Dedifferentiated amniotic fluid mesenchymal stem cell (primary cell): Measurements from ENCODE around the gene HYAL2.

ENCODE experiments used
- DNase-seq: peaks from one replicate; pipeline ENCODE4 v3.0.0-alpha.2; 2016; ENCODE audit errors: extremely low spot score

Gene HYAL2

GRCh38 chr3:50271314-50271936, 51.1 kb downstream of the HYAL2 start:
- no peak for DNase-seq

GRCh38 chr3:50270422-50271224, 51.9 kb downstream of the HYAL2 start:
- DNase-seq = no peak

DNA sequence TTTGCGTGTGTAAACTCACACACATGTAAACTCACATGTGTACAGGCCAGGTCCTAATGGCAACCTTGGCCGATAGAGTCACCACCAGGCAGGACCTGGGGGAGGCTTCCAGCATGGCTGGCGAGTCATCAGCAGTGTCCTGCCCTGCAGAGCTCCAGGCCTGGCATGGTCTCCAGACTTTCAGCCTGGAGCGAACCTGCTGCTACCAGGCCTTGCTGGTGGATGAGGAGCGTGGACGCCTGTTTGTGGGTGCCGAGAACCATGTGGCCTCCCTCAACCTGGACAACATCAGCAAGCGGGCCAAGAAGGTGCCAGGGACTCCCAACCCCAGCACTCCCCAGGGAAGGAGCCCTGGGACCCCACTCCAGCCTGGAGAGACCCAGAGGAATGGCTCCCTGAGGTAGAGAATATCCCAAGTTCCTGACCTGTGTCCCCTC, 52.5 kb downstream of the HYAL2 start:
- no peak for DNase-seq

DNA sequence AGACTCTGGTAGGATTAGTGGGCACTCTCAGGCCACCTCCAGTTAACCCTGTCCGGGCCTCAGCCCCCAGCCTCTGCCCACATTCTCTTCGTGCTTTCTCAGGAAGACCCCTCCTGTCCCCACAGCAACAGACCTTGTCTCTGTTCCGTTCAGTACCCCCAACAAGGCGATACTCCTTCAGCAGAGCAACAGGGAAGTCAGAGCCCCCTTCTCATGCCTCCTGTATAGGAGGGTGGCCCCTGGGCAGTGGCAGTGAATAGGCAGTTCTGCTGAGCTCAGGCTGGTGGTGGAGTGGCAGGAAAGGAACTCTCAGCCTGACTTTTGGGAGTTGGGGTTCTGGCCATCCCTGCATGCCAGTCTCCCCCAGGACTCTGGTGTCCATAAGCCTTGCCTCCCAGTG, 53.1 kb downstream of the HYAL2 start:
- no peak for DNase-seq

DNA sequence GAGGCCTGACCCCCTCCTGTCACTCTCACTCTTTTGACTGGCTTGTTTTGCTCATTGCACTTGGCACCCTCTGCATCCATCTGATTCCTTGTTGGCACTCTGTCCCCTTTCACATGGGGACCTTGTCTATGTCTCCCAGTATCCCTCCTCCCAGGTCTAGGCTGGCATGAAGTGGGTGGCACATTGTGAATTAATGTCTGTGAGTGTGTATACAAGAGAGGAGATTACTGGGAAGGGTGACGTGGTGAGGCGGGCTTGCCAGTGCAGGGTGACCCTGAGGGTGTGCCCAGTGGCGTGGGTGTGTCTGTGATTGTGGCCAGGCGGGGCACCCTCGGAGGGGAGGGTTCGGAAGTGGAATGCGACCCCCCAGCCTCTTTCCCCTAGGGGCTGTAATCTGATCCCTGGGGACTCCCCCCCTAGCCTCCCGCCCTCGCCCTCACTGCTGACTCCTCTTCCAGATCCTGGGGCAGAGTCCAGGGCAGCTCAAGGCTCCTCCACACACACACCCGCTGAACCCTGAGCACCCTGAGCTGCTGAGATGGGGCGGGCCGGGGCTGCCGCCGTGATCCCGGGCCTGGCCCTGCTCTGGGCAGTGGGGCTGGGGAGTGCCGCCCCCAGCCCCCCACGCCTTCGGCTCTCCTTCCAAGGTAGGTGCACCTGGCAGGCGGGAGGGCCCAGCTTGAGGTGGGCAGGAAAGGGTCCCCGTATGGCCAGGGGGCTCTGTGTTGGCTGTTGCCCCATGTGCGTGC, 53.7 kb downstream of the HYAL2 start, which contains the start of gene SEMA3B:
Gene SEMA3B, plus strand, starts transcription at position 445 of the 749 bp plus-strand sequence. Its CDS starts 94 bp downstream, at position 539.
- peak; percentile 63 for DNase-seq

- DNase-seq = no peak
These were observed 54.3 kb downstream of the HYAL2 start for GRCh38 chr3:50268276-50268675.
